ENCODE results near the gene CD6. TPM values are rescaled to one million over a fixed set of nuclear protein-coding genes. Genes with fewer than 3 reads are reported as not detected.

CD6 gene
- total RNA-seq, 1 donor = 176 TPM

DNA sequence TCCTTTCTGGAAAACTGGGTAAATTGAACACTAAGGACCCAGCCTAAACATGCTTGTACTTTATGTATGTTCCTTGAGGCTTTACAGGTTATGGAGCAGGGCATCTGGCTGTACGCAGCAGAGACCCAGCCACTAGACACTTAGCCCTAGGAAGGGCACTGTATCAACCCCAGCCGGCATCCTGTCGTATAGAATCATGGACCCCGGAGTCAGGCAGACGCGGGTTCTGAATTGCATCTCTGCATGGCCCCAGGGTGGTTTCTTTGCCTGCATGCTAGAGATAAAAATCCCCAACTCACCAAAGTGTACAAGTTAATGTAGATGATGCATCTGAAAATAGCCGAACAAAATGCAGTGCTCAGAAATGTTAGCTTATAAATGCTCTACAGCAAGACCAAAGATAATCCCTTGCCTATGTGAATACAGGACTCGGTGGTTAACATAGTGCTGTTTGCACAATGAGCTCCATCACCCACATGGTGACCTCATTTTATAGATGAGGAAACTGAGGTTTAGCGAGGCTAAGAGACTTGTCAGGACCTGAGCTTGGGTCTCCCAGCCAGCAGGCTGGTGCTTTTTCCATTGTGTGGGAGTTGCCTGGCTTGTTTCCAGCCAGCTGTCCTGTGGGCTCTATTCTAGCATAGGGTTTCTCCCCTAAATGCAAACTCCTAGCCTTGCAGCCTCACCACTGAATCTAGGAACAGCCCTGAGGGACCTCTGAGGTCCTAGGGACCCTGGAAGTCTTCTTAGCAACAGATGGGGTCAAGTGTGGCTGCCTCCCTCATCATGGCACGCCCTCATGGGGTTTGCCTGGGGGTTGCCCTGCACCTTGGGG, 7.3 kb downstream of the CD6 start:
- Histone ChIP-seq H3K4me3 (ENCODE audit: low read length) (no peak overlapping the region), H3K9me3 (ENCODE audit: low read depth, low read length) (no peaks in the 10 kb centered on the region), H3K27me3 (ENCODE audit: insufficient read depth, low read length) (no peaks in the 10 kb centered on the region), H3K4me1 (ENCODE audit: insufficient read depth, low read length) (peaks cover 61% of the 10 kb centered on the region)

DNA sequence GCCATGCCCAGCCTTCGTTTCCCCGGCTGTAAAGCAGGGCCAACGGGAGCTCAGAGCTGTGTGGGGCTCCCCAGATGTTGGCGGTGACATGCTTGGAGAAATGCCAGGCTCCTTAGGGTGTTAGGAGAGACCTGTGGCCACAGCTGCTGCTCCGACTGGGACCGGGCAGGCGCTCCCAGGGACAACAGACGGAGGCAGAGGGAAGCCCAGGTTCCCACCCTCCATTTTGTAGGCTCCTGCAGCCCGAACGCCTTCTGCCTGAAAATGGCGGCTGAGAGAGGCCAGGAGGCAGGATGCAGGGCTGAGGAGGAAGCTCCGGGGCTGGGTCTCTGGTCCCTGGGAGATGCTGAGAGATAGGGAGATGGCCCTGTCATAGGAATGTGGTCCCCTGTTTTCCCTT, 10.0 kb downstream of the CD6 start:
- no peak overlapping the region for H3K4me3 ChIP-seq (ENCODE audit: low read length)
- H3K9me3 ChIP-seq (ENCODE audit: low read depth, low read length) = no peaks in the 10 kb centered on the region
- H3K27me3 ChIP-seq (ENCODE audit: insufficient read depth, low read length) = no peaks in the 10 kb centered on the region
- H3K4me1 ChIP-seq (ENCODE audit: insufficient read depth, low read length) = peaks cover 73% of the 10 kb centered on the region

DNA sequence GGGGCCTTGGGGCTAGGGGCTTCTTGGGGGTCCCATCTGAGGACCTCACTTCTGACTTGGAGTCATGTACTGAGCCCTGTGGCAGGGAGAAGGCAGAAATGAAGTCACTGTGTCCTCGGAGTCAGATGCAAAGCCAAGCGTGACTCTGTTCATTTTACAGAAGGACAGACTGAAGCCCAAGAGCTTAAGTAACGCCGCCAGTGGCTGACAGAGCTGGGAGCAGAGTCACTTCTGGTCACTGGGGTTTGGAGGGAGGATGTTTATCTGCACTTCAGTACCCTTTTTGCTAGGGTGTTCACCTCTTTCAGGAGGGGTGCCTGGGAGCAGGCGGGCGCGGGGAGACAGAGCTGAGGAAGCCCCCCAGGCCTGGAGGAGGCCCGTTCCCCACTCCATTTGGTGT, 10.7 kb downstream of the CD6 start:
- Histone ChIP-seq H3K4me3 (ENCODE audit: low read length) (no peak overlapping the region), H3K27me3 (ENCODE audit: insufficient read depth, low read length) (no peaks in the 10 kb centered on the region), H3K4me1 (ENCODE audit: insufficient read depth, low read length) (peaks cover 73% of the 10 kb centered on the region)

DNA sequence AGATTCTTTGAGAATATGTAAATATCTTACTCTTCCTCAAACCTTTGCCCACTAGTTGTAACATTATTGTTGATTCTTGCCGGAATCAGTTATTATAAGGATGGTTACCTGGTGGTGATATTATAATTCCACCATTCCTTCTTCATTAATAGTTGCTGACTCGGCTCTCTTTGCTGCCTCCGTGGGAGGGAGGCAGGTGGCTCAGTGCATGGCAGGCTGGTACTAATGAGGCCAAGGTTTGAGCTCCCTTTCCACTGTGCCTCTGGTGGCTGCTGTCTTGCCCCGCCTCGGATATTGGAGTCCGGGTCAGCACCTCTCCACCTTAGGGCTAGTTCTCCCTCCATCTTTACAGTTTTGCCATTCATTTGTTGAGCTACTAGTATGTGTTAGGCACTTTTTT, 12.7 kb downstream of the CD6 start:
- no peak overlapping the region for H3K4me3 ChIP-seq (ENCODE audit: low read length)
- no peaks in the 10 kb centered on the region for H3K27me3 ChIP-seq (ENCODE audit: insufficient read depth, low read length)
- H3K4me1 ChIP-seq (ENCODE audit: insufficient read depth, low read length) = peaks cover 75% of the 10 kb centered on the region
- H3K9me3 ChIP-seq (ENCODE audit: low read depth, low read length) = no peaks in the 10 kb centered on the region

More for the DNA sequence above, 10.7 kb downstream of the CD6 start:
- H3K9me3 ChIP-seq (ENCODE audit: low read depth, low read length) = no peaks in the 10 kb centered on the region

DNA sequence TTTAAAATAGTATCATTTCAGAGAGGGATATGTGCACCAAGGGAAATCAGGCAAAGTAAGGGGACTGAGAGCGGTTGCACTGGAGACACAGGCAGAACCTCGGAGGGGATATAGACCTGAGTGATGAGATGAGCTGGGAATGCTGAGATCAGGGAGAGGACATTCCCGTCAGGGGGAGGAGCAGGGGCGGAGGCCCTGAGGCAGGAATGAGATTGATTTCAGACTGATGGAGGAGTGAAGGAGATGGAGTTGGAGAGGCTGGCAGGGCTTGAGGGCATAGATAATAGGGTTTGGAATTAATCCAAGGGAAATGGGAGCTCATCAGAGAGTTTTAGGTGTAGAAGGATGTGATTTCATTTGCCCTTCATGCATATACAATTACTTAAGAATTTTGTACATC, 13.2 kb downstream of the CD6 start:
- H3K4me3 ChIP-seq (ENCODE audit: low read length) = no peak overlapping the region
- H3K4me1 ChIP-seq (ENCODE audit: insufficient read depth, low read length) = peaks cover 75% of the 10 kb centered on the region
- no peaks in the 10 kb centered on the region for H3K27me3 ChIP-seq (ENCODE audit: insufficient read depth, low read length)
- no peaks in the 10 kb centered on the region for H3K9me3 ChIP-seq (ENCODE audit: low read depth, low read length)

DNA sequence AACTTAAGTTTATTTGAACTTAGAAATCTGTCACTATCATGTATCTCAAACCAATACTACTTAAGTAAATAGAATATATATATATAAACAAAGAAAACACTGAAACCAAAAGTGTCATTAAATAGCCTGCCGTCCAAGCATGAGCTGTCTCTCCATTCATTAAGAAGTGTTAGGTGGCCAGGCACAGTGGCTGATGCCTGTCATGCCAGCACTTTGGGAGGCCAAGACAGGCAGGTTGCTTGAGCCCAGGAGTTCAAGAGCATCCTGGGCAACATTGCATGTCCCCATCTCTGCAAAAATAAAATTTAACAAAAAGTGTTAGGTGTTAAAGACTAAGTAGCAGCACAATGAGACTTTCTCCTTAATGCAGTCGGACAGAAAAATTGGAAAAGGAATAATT, 14.0 kb downstream of the CD6 start:
- Histone ChIP-seq H3K4me3 (ENCODE audit: low read length) (no peak overlapping the region), H3K4me1 (ENCODE audit: insufficient read depth, low read length) (peaks cover 67% of the 10 kb centered on the region), H3K27me3 (ENCODE audit: insufficient read depth, low read length) (no peaks in the 10 kb centered on the region), H3K9me3 (ENCODE audit: low read depth, low read length) (no peaks in the 10 kb centered on the region)

DNA sequence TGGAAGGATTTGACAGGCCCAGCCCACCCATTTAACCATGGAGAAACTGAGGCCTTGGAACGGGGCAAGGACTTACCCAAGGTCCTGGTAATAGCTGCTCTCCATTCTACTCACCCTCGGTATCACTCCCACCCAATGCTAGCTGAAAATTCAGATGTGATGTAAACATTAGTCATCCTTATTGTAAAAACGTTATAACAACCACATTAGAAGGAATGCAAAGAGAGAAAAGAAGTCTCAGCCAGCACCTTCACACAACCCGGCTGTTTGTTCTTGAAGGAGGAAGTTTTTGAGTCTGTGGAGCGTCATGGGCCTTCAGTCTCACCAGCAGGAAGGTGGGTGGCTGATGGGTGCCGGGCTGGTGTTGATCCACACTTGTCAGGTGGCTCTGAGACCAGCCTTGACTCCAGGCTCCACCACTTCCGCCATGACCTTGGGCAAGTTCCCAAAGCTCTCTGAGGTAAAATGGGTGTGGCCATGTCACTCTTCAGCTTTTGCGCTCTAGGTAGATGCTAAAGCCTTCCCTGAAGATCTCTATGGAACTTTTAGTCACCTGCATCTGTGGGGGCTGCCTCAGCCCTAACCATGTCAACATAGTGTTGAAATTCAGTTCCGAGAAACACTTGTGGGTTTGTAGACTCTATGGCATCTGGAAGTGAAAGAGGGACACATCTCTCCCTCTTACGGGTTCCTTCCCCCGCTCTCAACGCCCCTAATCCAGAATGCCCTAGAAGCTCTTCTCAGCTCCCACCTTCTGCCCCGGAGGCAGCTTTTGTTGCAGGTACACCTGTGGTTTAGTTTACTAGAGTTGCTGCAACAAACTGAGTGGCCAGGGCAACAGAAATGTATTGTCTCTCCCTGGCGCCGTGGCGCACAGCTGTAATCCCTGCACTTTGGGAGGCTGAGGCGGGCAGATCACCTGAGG, 14.8 kb downstream of the CD6 start:
- H3K27me3 ChIP-seq (ENCODE audit: insufficient read depth, low read length) = no peaks in the 10 kb centered on the region
- no peaks in the 10 kb centered on the region for H3K9me3 ChIP-seq (ENCODE audit: low read depth, low read length)
- peaks cover 60% of the 10 kb centered on the region for H3K4me1 ChIP-seq (ENCODE audit: insufficient read depth, low read length)
- H3K4me3 ChIP-seq (ENCODE audit: low read length) = no peak overlapping the region

DNA sequence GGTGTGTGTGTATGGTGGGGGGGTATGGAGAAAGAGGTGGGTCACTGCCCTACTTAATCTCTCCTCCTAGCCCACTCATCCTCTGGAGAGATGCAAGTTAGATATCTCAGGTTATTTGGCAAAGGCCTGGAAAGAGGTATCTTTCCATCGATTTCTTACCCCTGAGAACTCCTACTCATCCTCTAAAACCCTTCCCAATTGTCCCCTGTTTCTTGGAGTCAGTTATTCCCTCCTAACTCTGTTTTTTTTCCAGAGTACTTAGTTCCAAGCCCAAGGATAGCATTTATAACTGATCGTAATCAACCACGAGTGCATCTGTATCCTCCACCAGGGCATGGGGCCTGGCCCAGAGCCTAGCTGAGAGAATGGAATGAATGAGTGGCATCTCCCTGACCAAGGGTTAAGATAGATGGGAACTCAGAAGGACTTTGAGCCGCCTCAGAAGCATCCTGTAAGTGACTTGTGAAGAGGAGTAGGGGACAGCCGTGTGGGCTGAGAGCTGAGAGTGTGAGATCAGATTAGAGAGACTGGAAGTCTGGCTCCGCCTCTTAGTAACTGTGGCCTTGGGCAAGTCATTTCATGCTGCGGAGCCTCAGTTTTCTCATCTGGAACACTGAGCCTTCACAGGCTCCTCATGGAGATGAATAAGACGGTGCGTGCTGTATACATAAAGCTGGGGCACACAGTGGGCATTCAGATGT, 16.2 kb downstream of the CD6 start:
- Histone ChIP-seq H3K9me3 (ENCODE audit: low read depth, low read length) (no peaks in the 10 kb centered on the region), H3K4me1 (ENCODE audit: insufficient read depth, low read length) (peaks cover 56% of the 10 kb centered on the region), H3K4me3 (ENCODE audit: low read length) (no peak overlapping the region), H3K27me3 (ENCODE audit: insufficient read depth, low read length) (no peaks in the 10 kb centered on the region)

DNA sequence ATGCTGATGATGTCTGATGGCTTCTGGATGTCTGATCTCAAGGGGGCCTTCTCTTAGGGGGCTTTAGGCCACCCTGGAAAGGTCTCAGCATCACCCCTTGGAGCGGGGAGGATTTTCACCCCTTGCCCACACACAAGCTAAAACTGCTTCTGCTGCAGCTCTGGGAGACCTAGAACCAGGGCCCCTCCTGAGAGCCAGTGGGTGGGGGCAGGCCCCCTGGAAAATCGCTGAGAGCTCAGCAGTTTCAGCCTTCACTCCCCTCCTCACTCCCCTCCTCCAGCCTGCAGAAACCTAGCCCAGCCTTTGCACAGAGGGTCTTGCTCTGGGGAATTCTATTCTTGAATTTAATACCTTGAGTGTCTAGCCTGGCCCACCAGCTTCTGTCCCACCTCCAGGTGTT, 17.2 kb downstream of the CD6 start:
- Histone ChIP-seq H3K4me3 (ENCODE audit: low read length) (no peak overlapping the region), H3K9me3 (ENCODE audit: low read depth, low read length) (no peaks in the 10 kb centered on the region), H3K4me1 (ENCODE audit: insufficient read depth, low read length) (peaks cover 63% of the 10 kb centered on the region), H3K27me3 (ENCODE audit: insufficient read depth, low read length) (no peaks in the 10 kb centered on the region)

DNA sequence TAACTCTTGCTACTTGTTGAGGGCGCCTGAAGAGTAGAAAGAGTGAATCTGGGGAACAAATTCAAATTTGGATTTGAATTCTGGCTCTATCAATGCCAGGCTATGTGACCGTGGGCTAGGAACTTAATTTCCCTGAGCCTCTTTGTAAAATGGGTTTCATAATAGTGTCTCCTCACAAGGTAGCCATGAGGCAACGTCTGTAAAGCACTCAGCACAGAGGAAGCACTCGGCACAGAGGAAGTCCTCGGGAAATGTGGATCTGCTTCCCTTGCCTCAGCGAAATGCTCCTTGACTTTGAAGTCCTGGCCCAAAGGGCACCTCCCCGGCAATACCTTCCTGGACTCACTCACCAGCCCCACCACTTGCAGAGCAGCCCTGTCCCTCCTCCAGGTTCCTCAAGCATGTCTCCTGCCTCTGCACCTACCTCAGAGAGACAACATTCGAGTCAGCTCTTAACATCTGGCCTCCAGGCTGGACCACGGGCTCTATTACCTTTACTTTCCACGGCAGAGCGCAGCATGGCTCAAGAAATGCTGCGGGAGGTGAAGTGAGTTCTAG, 17.7 kb downstream of the CD6 start:
- Histone ChIP-seq H3K4me1 (ENCODE audit: insufficient read depth, low read length) (peaks cover 68% of the 10 kb centered on the region), H3K9me3 (ENCODE audit: low read depth, low read length) (no peaks in the 10 kb centered on the region), H3K4me3 (ENCODE audit: low read length) (no peak overlapping the region), H3K27me3 (ENCODE audit: insufficient read depth, low read length) (no peaks in the 10 kb centered on the region)

DNA sequence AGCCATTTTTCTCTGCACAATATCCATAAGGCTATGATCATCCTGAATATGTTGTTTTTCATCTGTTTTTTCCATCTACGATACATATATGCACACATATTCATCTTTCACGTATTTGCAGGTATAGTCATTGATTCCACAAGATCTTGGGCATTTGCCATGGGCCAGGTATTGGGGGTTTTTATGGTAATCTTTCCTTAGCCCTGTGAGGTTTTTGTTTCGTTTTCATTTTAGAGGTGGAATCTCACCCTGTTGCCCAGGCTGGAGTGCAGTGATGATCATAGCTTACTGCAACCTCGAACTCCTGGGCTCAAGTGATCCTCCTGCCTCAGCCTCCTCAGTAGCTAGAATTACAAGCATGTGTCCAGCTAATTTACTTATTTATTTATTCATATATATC, 20.0 kb downstream of the CD6 start:
- peaks cover 67% of the 10 kb centered on the region for H3K4me1 ChIP-seq (ENCODE audit: insufficient read depth, low read length)
- no peaks in the 10 kb centered on the region for H3K9me3 ChIP-seq (ENCODE audit: low read depth, low read length)
- H3K27me3 ChIP-seq (ENCODE audit: insufficient read depth, low read length) = no peaks in the 10 kb centered on the region
- no peak overlapping the region for H3K4me3 ChIP-seq (ENCODE audit: low read length)

DNA sequence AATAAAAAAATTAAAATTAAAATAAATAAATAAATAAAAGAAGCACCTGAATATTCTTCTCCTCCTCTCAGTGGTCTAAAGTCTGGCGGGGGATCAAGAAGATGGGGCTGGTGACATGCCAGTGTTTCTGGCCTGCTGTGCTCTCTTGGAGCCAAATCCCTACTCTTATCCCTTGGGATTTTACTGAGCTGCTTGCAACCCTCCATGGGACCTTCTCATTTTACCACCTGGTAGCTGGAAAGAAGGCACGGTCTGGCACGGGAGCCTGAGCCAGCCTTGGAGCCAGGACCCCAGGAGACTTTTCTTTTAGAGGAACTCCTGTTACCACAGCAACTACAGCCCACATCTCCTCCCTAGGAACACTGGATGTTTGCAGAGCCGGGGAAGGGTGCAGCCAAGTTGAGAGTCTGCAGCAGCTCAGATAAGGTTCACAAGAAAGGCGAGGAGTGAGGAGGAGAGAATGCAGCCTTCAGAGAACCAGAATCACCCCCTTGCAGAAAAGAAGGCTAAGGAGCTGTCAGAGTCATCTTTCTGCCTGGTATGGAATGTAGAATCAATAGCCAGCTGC, 21.4 kb downstream of the CD6 start:
- H3K4me1 ChIP-seq (ENCODE audit: insufficient read depth, low read length) = peaks cover 53% of the 10 kb centered on the region
- no peaks in the 10 kb centered on the region for H3K27me3 ChIP-seq (ENCODE audit: insufficient read depth, low read length)
- H3K4me3 ChIP-seq (ENCODE audit: low read length) = no peak overlapping the region
- H3K9me3 ChIP-seq (ENCODE audit: low read depth, low read length) = no peaks in the 10 kb centered on the region

DNA sequence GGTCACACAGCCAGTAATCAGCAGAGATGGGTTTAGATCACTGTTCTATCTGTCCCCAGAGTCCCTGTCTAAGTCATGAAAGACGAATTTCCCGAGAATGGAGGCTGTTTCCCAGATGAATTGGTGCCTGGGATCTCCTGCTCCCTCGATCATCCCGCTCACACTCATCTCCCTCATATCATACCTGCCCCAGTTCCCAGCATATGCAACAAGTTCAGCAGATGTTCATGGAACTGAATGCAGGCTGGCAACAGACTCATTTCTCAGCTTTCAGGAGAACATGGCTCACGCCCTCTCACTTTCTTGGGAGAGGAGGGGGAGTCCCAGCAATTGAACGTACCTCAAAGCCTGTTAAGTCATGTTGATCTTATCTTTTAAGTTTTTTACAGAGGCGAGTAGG, 22.1 kb downstream of the CD6 start:
- peaks cover 46% of the 10 kb centered on the region for H3K4me1 ChIP-seq (ENCODE audit: insufficient read depth, low read length)
- no peaks in the 10 kb centered on the region for H3K27me3 ChIP-seq (ENCODE audit: insufficient read depth, low read length)
- no peaks in the 10 kb centered on the region for H3K9me3 ChIP-seq (ENCODE audit: low read depth, low read length)
- no peak overlapping the region for H3K4me3 ChIP-seq (ENCODE audit: low read length)

DNA sequence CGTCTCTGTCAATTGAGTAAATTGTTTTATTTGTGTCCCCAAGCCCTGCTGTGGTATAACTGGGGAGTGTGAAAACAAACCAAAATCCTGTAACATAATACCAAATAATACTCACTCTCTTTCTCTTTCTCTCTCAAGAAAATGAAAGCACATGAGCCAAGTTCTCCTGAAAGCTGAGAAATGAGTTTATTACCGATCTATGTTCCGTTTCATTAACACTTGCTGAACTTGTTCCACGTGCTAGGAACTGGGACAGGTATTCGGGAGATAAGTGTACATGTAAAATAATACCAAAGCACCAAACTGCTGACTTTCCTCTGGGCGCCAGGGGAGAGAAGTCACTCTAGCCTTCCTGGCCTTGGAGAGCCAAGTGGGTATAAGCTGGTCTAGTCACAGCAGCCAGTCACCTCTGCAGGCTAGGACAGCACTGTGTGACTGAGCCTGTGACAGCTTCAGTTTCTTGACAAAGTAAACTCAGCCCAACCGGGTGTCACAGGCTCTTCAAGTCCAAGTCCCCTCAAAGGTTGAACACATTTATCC, 23.1 kb downstream of the CD6 start:
- Histone ChIP-seq H3K4me1 (ENCODE audit: insufficient read depth, low read length) (peaks cover 36% of the 10 kb centered on the region), H3K27me3 (ENCODE audit: insufficient read depth, low read length) (no peaks in the 10 kb centered on the region), H3K9me3 (ENCODE audit: low read depth, low read length) (no peaks in the 10 kb centered on the region), H3K4me3 (ENCODE audit: low read length) (no peak overlapping the region)
